Measurements from ENCODE around the gene GALNT18. TPM values are rescaled to one million over a fixed set of nuclear protein-coding genes. Genes with fewer than 3 reads are reported as not detected.

GALNT18 gene
- polyA plus RNA-seq, 12 donors, result 7.0 to 14.2 (median 10.0) TPM; not detected in 1

- DNase-seq, result no peak
Measured at GRCh38 chr11:11533057-11533456, 88.7 kb downstream of the GALNT18 start.

GRCh38 chr11:11532574-11532973 lies 89.2 kb downstream of the GALNT18 start:
- DNase-seq, result no peak

GRCh38 chr11:11531131-11531908 lies 90.5 kb downstream of the GALNT18 start:
- DNase-seq, result no peak

- DNase-seq, result no peak
Measured at GRCh38 chr11:11528986-11529385, 92.8 kb downstream of the GALNT18 start.

DNA sequence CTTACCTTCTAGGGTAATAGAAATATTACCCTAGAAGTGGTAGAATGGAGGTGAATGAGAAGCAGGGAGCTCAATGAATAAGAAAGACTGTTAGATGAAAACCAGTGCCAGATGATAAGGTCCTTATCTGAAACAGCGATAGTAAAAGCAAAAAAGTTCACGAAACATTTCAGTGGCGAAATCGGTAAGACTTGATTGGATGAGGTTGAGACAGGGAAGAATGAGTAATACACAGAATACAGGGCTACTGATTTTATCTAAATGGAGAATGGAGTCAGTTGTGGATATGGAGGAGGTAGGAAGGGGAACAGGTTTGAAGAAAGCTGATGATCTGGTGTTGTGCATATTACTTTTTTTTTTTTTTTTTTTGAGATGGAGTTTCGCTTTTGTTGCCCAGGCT lies 96.5 kb downstream of the GALNT18 start:
- DNase-seq, result no peak

GRCh38 chr11:11524436-11525061 lies 97.3 kb downstream of the GALNT18 start:
- no peak for DNase-seq

GRCh38 chr11:11522591-11522990 lies 99.2 kb downstream of the GALNT18 start:
- no peak for DNase-seq

GRCh38 chr11:11521306-11522002 lies 100.4 kb downstream of the GALNT18 start:
- DNase-seq, result no peak

DNA sequence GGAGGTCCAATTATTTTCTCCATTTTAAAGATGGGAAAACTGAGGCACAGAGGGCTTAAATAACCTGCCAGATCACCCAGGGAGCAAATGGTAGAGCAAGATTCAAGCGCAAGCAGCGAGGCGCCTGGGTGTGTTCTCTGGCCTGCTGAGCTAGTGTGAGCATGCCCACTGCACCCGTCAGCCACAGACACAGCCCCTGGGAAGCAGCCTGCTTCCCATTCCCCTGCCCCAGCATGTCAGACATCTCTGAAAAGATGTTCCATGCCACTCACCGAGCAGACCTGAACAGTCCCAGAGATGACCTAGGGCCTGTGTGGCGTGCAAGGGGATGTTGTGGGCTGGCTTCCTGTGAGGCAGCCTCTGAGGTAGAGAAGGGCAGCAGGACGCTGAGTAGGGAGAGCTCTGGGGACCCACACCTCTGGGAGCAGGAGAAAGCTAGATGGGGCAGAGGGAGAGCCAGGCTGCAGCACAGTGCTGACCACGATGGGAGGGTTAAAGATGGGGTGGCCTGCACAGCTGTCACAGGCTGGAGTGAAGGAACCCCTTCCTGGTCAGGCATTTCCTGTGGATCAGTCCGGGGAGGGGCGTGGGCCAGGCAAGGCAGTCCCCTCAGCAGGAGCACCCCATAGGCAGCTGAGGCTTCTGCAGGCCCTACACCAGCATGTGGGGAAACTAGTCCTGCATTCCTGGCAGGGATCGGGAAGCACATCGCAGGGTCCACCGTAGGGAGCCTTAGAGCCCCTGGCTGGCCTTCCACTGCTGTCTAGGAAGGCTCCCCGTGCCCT lies 101.4 kb downstream of the GALNT18 start:
- no peak for DNase-seq

GRCh38 chr11:11519184-11519583 lies 102.6 kb downstream of the GALNT18 start:
- DNase-seq, result no peak

DNA sequence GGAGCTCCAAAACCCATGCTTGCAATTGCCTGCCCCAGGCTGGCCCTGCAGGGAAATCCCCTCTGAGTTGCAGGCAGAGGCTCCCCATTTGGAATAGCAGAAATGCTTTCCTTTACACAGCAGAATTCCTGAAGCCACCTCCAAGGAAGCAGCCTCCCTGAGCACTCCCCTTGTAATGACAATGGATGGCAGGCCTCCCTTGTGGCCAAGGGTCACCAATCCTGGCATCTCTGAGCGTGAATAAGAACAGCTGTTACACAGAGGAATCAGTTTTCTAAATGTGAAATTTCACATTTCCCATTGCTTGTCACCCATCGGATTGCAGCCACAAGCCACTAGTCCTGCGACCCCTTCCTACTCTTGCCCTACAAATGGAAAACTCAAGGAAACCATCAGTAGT lies 107.6 kb downstream of the GALNT18 start:
- no peak for DNase-seq

DNA sequence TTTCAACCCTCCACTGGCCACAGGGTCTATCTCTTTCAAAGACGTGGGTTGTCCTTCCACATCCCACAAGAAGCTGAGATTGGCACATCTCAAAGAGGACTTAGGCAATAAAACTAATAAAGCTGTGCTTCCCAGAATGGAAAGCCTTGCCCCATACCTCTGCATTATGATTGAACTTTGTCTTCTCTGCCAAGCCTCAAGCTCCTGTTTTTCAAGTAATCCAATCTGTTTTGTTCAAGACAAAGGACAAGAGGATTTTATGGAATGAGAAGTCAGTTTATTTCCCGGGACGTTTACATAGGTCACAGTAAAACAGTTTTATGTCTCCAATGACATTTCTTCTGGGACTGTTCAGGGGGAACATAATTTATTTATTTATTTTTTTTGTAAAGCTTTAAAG lies 108.4 kb downstream of the GALNT18 start:
- DNase-seq, result no peak

DNA sequence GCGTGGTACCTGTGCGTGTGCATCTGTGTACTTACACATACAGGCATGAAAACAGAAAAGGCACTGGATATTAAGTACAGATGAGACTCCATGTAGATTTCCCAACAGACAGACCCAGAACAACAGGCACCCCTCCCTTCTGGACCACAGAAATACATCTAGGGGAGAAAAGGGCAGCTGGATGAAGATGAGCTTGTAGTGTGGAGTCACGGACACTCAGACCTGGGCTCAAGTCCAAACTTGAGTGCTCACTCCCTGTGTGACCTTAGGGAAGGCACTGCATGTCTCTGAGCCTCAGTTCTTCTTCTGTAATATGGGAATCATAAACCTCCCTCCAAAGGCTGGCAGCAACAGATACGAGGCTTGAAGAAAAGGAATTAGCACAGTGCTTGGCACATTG lies 108.9 kb downstream of the GALNT18 start:
- no peak for DNase-seq

DNA sequence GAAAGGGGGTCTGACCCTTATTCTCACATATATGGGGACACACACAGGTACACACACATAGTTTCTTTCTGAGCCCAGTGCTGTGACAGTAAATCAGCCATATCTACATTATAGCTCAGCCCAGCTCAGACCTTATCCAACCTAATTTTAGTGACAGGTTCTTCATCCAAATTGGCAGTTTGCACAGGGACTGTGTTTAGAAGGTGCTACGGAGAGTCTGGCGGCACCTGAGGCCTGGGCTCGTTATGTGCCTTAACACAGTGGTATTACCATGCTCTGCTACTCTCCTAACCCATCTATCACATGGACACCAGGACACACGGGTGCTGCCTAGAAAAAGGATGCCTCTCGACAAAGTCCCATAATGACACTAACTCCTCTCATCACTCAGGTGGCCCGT lies 109.3 kb downstream of the GALNT18 start:
- no peak for DNase-seq

DNA sequence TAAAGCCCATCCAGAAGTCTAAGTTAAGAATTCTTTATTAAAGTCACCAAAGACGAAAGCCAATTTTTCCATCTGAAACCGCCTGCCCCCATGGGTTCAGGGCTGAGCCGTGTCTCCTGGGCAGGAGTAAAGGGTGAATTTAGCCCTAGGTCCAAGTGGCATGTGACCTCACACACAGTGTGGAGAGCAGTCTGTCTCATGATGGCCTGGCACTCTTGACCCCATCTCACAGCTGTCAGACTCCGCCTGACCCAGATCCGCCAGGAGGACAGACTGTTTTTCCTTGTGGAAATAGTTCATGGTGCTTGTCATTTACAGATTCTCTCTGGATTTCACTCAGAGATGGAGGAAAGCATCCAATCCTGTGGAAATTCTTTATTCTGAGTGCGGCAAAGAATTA lies 109.7 kb downstream of the GALNT18 start:
- no peak for DNase-seq

DNA sequence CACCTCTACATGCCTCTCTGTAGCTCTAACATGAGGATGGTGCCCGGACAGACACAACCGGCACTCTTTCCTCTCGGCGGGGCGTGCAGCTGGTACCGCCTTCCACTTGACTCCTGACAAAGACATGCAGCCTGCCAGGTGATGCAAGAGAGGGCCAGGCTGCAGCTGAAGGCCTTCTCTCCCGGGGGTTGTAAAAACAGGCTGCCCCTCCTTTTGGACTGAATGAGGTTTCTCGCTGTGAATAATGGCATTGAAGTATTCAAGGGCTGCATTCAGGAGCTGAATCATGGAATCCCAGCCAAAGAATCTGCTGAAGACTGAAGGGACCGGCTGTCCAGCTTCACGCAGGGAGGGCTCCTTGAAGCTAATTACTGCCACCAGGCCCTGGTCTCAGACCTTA lies 110.9 kb downstream of the GALNT18 start:
- no peak for DNase-seq

GRCh38 chr11:11505692-11506091 lies 116.1 kb downstream of the GALNT18 start:
- no peak for DNase-seq

- DNase-seq, result no peak
Measured at GRCh38 chr11:11505190-11505589, 116.6 kb downstream of the GALNT18 start.

DNA sequence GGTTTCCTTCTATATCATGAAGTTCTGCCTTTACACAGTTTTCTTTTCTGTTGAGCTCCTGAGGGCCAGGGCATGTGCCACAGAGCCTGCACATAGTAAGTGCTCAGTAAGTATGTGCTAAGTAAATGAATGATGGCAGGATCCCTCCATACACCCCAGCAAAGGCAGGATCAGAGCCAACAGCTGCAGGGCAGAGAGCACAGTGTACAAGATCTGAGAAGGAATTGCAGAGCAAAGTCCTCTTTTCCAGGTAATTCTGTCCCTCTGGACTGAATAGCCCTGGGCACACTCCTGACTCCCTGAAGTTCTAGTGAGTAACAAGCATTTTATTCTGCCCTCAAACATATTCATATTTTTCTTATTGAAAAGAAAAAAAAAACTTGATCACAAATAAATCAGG lies 117.7 kb downstream of the GALNT18 start:
- DNase-seq, result no peak

- peak; percentile 69 for DNase-seq
Measured at GRCh38 chr11:11502263-11502861, 119.4 kb downstream of the GALNT18 start.

GRCh38 chr11:11501546-11502262 lies 120.1 kb downstream of the GALNT18 start:
- DNase-seq, result peak; percentile 18

All from muscle of arm (tissue), 12 donors.